T-helper 1 cell treated with Interleukin-12 subunit alpha and Interleukin-12 subunit beta and Interleukin-4 antibody, amounts not matched to agents 30 μg/mL and 1 μg/mL, for 36 hours (primary cell): ENCODE measurements around the gene NXPE3.
"Not testable (repeated sequence)": the region's sequence is repeated elsewhere in the genome, so short reads cannot be mapped to it uniquely, and the experiment has no call there.

ENCODE experiments used
- H3K27ac Mint-ChIP-seq: one replicate; pipeline ENCODE4 v1.8.0; 2021; ENCODE audit warnings: mild to moderate bottlenecking, mixed read lengths
- H3K27me3 Mint-ChIP-seq: one replicate; pipeline ENCODE4 v1.8.0; 2021; ENCODE audit warnings: low read depth, mixed read lengths
- H3K36me3 Mint-ChIP-seq: one replicate; pipeline ENCODE4 v1.8.0; 2021; ENCODE audit warnings: low read depth, mixed read lengths
- H3K4me1 Mint-ChIP-seq: one replicate; pipeline ENCODE4 v1.8.0; 2021; ENCODE audit warnings: low read depth, mixed read lengths
- H3K4me3 Mint-ChIP-seq: one replicate; pipeline ENCODE4 v1.8.0; 2021; ENCODE audit warnings: mild to moderate bottlenecking, moderate library complexity, mixed read lengths
- H3K9me3 Mint-ChIP-seq: one replicate; pipeline ENCODE4 v1.8.0; 2021; ENCODE audit warnings: mixed read lengths

NXPE3 gene

GRCh38 chr3:101779047-101779821 lies at the start of gene NXPE3:
Gene NXPE3 (plus strand): TSS chr3:101779211. CDS start chr3:101785597, 6,386 bp downstream.
- Mint-ChIP-seq H3K9me3 (no peaks in the 10 kb centered on the region), H3K4me3 (peak within 1 kb of the TSS; percentile 90), H3K36me3 (peaks cover 11% of the 10 kb centered on the region), H3K4me1 (peaks cover 33% of the 10 kb centered on the region), H3K27ac (peak within 1 kb of the TSS; percentile 91), H3K27me3 (no peaks in the 10 kb centered on the region)

DNA sequence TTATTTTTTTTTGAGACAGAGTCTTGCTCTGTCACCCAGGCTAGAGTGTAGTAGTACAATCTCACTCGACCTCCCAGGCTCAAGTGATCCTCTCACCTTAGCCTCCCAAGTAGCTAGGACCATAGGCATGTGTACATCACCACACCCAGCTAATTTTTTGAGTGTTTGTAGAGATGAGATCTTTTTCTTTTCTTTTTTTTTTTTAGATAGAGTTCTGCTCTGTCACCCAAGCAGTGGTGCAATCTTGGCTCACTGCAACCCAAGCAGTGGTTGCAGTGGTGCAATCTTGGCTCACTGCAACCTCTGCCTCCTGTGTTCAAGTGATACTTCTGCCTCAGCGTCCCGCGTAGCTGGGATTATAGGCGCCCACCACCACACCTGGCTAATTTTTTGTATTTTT lies 49.4 kb upstream of the NXPE3 start:
- Mint-ChIP-seq H3K36me3 (peaks cover 43% of the 10 kb centered on the region), H3K27ac (no peak overlapping the region), H3K27me3 (no peaks in the 10 kb centered on the region), H3K4me1 (peaks cover 15% of the 10 kb centered on the region), H3K9me3 (no peaks in the 10 kb centered on the region), H3K4me3 (no peak overlapping the region)

DNA sequence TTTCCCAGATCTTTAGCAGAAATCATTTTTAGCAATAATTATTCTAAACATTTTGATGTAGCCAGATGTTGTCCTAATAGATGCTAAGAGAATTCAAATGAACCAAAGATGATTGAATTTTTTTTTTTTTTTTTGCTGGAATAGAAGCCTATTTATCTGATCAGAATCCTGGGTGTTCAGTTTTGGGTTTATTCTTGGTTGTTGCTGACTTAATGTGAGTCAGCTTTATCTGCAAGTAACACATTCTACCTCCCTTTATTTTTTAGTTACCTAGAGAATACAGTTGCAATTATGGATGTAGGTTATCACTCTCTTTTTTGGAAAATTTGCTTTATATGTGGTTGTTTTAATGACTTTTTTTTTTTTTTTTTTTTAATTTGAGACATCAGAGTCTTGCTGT lies 48.2 kb upstream of the NXPE3 start:
- H3K4me3 Mint-ChIP-seq: no peak overlapping the region
- no peaks in the 10 kb centered on the region for H3K27me3 Mint-ChIP-seq
- peaks cover 55% of the 10 kb centered on the region for H3K36me3 Mint-ChIP-seq
- H3K9me3 Mint-ChIP-seq: no peaks in the 10 kb centered on the region
- H3K27ac Mint-ChIP-seq: no peak overlapping the region
- peaks cover 12% of the 10 kb centered on the region for H3K4me1 Mint-ChIP-seq

DNA sequence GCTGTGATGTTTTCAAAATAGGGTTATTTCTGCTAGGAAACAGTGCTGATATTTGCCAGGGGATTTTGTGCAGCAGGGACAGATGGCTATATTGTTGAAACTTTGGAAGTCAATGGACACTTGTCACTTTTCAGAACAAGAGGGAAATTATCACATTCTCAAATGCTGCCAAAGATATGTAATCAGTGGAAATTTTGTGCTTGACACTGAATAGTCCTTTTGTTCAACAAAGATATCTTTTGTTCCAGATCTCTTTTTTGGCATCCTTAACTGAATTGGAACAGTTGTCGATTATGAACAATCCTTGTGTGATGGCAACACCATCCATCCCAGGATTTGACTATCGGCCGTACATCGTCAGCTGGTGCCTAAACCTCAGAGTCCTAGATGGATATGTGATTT lies 46.8 kb upstream of the NXPE3 start:
- H3K36me3 Mint-ChIP-seq: peaks cover 65% of the 10 kb centered on the region

GRCh38 chr3:101735833-101736232 lies 43.2 kb upstream of the NXPE3 start:
- peaks cover 4% of the 10 kb centered on the region for H3K9me3 Mint-ChIP-seq
- no peak overlapping the region for H3K27ac Mint-ChIP-seq
- peaks cover 77% of the 10 kb centered on the region for H3K36me3 Mint-ChIP-seq
- H3K4me3 Mint-ChIP-seq: no peak overlapping the region
- H3K27me3 Mint-ChIP-seq: no peaks in the 10 kb centered on the region
- no peaks in the 10 kb centered on the region for H3K4me1 Mint-ChIP-seq

More for the DNA sequence above, 46.8 kb upstream of the NXPE3 start:
- peaks cover 4% of the 10 kb centered on the region for H3K9me3 Mint-ChIP-seq
- H3K4me3 Mint-ChIP-seq: no peak overlapping the region
- H3K4me1 Mint-ChIP-seq: peaks cover 1% of the 10 kb centered on the region
- H3K27me3 Mint-ChIP-seq: no peaks in the 10 kb centered on the region
- H3K27ac Mint-ChIP-seq: no peak overlapping the region

GRCh38 chr3:101741914-101742313 lies 37.1 kb upstream of the NXPE3 start:
- H3K27me3 Mint-ChIP-seq, H3K4me1 Mint-ChIP-seq, H3K9me3 Mint-ChIP-seq, H3K27ac Mint-ChIP-seq, H3K4me3 Mint-ChIP-seq: not testable (repeated sequence)
- H3K36me3 Mint-ChIP-seq: peaks cover 55% of the 10 kb centered on the region

DNA sequence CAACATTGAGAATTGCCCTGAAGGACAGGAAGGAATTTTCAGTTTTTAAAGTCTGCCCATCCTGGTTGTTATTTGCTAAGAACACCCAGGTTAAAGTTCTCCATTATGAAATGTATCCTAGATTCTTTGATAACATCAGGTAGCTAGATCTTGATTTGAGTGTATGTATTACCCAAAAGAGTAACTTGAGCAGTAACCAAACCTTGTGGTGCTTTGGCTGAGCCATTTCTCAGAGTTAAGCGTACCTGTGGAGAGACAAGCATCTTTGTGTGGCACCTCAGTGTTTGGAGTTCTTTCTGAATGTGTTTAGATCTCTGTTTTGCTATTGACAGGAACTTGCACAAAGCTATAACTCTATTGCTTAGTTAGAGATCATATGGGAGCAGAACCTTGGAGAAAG lies 34.2 kb upstream of the NXPE3 start:
- peaks cover 4% of the 10 kb centered on the region for H3K4me1 Mint-ChIP-seq
- no peak overlapping the region for H3K4me3 Mint-ChIP-seq
- H3K9me3 Mint-ChIP-seq: peaks cover 7% of the 10 kb centered on the region
- H3K27me3 Mint-ChIP-seq: no peaks in the 10 kb centered on the region
- peaks cover 38% of the 10 kb centered on the region for H3K36me3 Mint-ChIP-seq
- H3K27ac Mint-ChIP-seq: no peak overlapping the region

DNA sequence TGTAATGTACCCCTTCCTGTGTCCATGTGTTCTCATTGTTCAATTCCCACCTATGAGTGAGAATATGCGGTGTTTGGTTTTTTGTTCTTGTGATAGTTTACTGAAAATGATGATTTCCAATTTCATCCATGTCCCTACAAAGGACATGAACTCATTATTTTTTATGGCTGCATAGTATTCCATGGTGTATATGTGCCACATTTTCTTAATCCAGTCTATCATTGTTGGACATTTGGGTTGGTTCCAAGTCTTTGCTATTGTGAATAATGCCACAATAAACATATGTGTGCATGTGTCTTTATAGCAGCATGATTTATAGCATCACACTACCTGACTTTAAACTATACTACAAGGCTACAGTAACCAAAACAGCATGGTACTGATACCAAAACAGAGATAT lies 33.1 kb upstream of the NXPE3 start:
- H3K27ac Mint-ChIP-seq, H3K27me3 Mint-ChIP-seq, H3K4me3 Mint-ChIP-seq, H3K4me1 Mint-ChIP-seq: not testable (repeated sequence)
- peaks cover 35% of the 10 kb centered on the region for H3K36me3 Mint-ChIP-seq
- H3K9me3 Mint-ChIP-seq: peaks cover 12% of the 10 kb centered on the region

GRCh38 chr3:101753386-101754113 lies 25.5 kb upstream of the NXPE3 start:
- not testable (repeated sequence) for H3K27me3 Mint-ChIP-seq, H3K4me3 Mint-ChIP-seq, H3K27ac Mint-ChIP-seq, H3K9me3 Mint-ChIP-seq, H3K4me1 Mint-ChIP-seq
- H3K36me3 Mint-ChIP-seq: peaks cover 51% of the 10 kb centered on the region

- Mint-ChIP-seq H3K27me3 (no peaks in the 10 kb centered on the region), H3K4me3 (no peak overlapping the region), H3K27ac (no peak overlapping the region), H3K36me3 (peaks cover 61% of the 10 kb centered on the region), H3K9me3 (no peaks in the 10 kb centered on the region), H3K4me1 (peaks cover 21% of the 10 kb centered on the region)
These were observed 20.8 kb upstream of the NXPE3 start for GRCh38 chr3:101758224-101758623.

DNA sequence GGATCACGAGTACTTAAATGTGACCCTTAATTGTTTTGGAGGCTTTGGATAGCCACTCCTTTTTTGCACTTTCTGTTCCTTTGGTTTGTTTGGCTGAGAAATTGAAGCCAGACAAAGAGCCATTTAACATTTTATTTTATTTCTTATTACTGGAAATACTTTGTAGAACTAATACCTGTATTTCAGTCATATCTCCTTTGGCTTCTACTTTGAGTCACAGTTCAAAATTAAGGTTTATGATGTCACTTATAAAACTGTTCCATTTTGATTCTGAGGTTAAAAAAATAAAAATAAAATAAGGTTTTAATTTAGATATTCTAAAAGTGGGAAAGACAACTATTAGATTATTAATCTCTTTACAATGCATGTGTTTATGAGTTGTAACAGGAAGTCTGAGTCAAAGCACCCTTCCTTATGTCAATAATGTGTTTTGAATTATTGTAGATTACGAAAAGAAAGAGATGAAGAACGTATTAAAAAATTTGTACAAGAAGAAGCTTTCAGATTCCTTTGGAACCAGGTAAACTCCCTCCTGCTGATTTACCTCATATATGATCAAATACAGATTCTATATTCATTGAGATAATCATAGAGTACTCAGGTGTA lies 16.9 kb upstream of the NXPE3 start:
- H3K4me1 Mint-ChIP-seq: peaks cover 16% of the 10 kb centered on the region
- no peak overlapping the region for H3K4me3 Mint-ChIP-seq
- no peaks in the 10 kb centered on the region for H3K9me3 Mint-ChIP-seq
- no peaks in the 10 kb centered on the region for H3K27me3 Mint-ChIP-seq
- peaks cover 45% of the 10 kb centered on the region for H3K36me3 Mint-ChIP-seq
- no peak overlapping the region for H3K27ac Mint-ChIP-seq

DNA sequence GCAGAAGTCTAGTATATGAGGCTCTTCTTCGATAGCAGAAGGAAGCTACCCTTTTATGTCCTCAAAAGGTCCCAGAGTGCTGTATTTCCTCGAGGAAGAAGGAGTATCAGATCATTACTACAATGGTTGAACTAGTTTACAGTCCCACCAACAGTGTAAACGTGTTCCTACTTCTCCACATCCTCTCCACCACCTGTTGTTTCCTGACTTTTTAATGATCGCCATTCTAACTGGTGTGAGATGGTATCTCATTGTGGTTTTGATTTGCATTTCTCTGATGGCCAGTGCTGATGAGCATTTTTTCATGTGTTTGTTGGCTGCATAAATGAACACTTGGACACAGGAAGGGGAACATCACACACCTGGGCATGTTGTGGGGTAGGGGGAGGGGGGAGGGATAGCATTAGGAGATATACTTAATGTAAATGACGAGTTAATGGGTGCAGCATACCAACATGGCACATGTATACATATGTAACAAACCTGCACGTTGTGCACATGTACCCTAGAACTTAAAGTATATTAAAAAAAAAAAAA lies 1.2 kb upstream of the NXPE3 start:
- not testable (repeated sequence) for H3K27ac Mint-ChIP-seq, H3K9me3 Mint-ChIP-seq, H3K27me3 Mint-ChIP-seq, H3K36me3 Mint-ChIP-seq
- H3K4me3 Mint-ChIP-seq: peak overlapping the region; percentile 21
- peaks cover 30% of the 10 kb centered on the region for H3K4me1 Mint-ChIP-seq

DNA sequence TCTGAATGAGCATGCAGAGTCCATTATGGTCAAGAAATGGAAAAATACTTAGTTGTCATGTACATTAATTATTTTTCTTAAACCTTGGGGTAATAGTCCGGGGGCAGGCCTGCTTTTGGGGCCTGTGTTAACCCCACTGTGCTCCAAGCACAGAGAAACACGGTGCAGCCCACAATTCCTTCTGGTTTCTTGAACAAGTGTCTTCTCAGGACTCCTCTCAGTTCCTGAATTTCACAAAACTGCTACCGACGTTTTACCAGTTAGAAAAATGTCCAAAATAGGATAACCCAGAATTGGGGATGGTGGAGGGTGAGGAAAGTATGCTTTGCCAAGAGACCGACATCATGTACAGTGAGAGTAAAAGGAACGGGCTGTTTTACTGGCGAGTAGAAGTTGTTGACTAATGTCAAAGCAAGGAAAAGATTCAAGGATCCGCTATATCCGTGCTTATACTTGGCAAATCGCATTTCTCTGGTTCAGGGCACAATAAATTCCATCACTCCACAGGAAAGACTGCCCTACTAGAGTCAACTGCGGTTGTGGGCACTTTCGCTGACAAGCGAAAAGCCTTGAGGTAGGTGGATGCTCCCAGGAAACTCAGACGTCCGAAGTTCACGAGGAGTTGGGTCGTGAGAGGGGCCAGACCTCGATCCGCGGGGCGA lies 495 bp upstream of the NXPE3 start:
- H3K27ac Mint-ChIP-seq: peak overlapping the region; percentile 91
- peaks cover 30% of the 10 kb centered on the region for H3K4me1 Mint-ChIP-seq
- no peaks in the 10 kb centered on the region for H3K27me3 Mint-ChIP-seq
- H3K9me3 Mint-ChIP-seq: no peaks in the 10 kb centered on the region
- H3K4me3 Mint-ChIP-seq: peak overlapping the region; percentile 90
- peaks cover 4% of the 10 kb centered on the region for H3K36me3 Mint-ChIP-seq

DNA sequence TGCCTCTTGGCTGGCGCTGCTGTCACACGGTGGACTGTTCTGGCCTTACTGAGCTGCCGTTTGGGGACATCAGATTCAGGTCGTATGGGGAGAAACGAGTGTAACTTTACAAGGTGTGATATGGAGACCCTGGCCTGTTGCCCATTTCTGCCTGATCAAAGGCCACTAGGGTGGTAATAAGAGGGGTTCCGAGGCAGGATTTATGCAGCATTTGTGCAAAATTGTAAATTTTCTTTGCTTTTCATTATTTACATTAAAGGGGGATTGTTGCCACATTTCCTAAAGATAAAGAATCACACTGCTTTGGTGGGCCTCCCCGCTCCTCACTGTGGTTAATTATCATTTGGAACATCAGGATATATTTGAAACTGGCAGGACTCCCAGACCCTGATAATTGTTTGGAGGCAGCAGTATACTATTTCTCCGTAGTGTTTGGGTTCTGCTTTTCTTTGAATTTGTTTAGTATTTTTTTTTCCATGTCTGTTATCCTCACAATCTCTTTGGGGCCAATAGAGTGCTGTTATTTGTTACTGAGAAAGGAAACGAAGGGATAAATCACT lies 891 bp downstream of the NXPE3 start:
- peak overlapping the region; percentile 90 for H3K4me3 Mint-ChIP-seq
- peaks cover 13% of the 10 kb centered on the region for H3K36me3 Mint-ChIP-seq
- H3K4me1 Mint-ChIP-seq: peaks cover 39% of the 10 kb centered on the region

More for the DNA sequence above, 891 bp downstream of the NXPE3 start:
- Mint-ChIP-seq H3K9me3 (no peaks in the 10 kb centered on the region), H3K27ac (peak overlapping the region; percentile 91), H3K27me3 (no peaks in the 10 kb centered on the region)
